ENCODE data around the gene GYPC. TPM values are rescaled to one million over a fixed set of nuclear protein-coding genes. Genes with fewer than 3 reads are reported as not detected.

The GYPC gene
- total and polyA plus RNA-seq, 2 of the 4 experiments (the other 2 are of a cell fraction): 53.4 to 96.3 TPM

DNA sequence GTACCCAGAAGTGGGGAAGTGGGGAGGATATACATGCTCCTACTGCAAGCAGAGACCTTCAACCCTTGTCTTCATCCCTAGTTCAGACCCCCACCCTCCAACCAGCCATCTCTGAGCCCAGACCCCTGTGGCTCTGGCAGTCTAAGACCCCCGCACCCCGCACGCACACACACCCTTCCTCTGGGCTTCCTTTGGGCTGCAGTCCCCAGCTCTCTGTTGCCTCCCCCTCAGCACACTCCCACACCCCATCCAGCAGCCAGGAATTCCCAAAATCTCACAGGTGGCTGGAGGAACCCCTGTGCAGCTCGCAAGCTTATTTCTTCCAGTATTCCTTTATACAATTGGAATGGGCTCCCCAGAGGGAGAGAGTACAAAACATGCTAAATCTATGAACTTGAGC, 13.9 kb upstream of the GYPC start:
- DNase-seq (no peak), ATAC-seq (ENCODE audit: low read depth) (no peak)
- intact Hi-C loops (cut with micrococcal nuclease) (no loop called here), in situ Hi-C loops (cut with MboI; ENCODE audit: low sequenced_read_pairs) (no loop called here), dilution Hi-C loops (cut with HindIII; ENCODE audit: low sequenced_read_pairs, unreplicated experiment) (no loop called here)
- Histone ChIP-seq H2BK120ac (ENCODE audit: low read depth, low read length) (no peak overlapping the region), H3K36me3 (ENCODE audit: control insufficient read depth, insufficient read depth, low read length) (no peaks in the 10 kb centered on the region), H3K18ac (ENCODE audit: low read depth, low read length) (no peak overlapping the region), H3K79me1 (ENCODE audit: low read depth in 1 of 2, low read length in 2 of 2) (no peaks in the 10 kb centered on the region), H4K91ac (ENCODE audit: insufficient read depth, low read depth, low read length) (no peak overlapping the region), H2BK5ac (ENCODE audit: low read depth, low read length, poor library complexity, severe bottlenecking) (no peak overlapping the region), H3K9me3 (ENCODE audit: control insufficient read depth, insufficient read depth, low read length) (no peaks in the 10 kb centered on the region), H2BK20ac (ENCODE audit: low read depth, low read length) (no peak overlapping the region), H4K5ac (ENCODE audit: low read depth, low read length) (no peak overlapping the region), H2AK9ac (replicated peaks; ENCODE audit: low read depth, low read length, poor library complexity) (no peak overlapping the region), H2AFZ (replicated peaks; ENCODE audit: low read length, poor library complexity) (no peak overlapping the region), H3K4ac (ENCODE audit: low read depth, low read length) (no peak overlapping the region), H3K4me1 (ENCODE audit: control insufficient read depth, insufficient read depth, low read length) (no peaks in the 10 kb centered on the region), H3K4me2 (ENCODE audit: low read depth, low read length) (no peak overlapping the region), H4K8ac (ENCODE audit: low read depth in 2 of 2, low read length in 2 of 2) (no peak overlapping the region), H3K27me3 (ENCODE audit: control insufficient read depth, insufficient read depth, low read length) (peaks cover 27% of the 10 kb centered on the region), H3K9me1 (ENCODE audit: insufficient read depth, low read length) (no peaks in the 10 kb centered on the region), H4K20me1 (ENCODE audit: insufficient read depth, low read length) (no peaks in the 10 kb centered on the region), H3K56ac (ENCODE audit: extremely low read depth, insufficient read depth, low read length) (no peak overlapping the region), H3K9ac (ENCODE audit: low read depth, low read length) (no peak overlapping the region), H2BK15ac (ENCODE audit: low read depth, low read length) (no peak overlapping the region), H3K23ac (ENCODE audit: low read depth, low read length) (no peak overlapping the region), H3K4me3 (ENCODE audit: insufficient read depth, low read depth, low read length) (no peak overlapping the region), H3K27ac (ENCODE audit: insufficient read depth, low read length) (no peak overlapping the region), H3K14ac (replicated peaks; ENCODE audit: low read depth, low read length) (no peak overlapping the region), H2AK5ac (ENCODE audit: low read depth, low read length) (no peak overlapping the region)
- ChIA-PET POLR2A (ENCODE audit: unreplicated experiment) (no interaction called here), CTCF (no interaction called here)
- no TSS peak for BruUV-seq (replicated peaks)
- TF ChIP-seq RAD21 (IDR thresholded peaks at IDR 0.05; ENCODE audit: low read length): no peak
- TF ChIP-seq SMC3 (IDR thresholded peaks at IDR 0.05; ENCODE audit: low read depth, low read length): no peak
- TF ChIP-seq CEBPB (IDR thresholded peaks at IDR 0.05; ENCODE audit: low read depth, low read length): no peak
- no peak for TF ChIP-seq RCOR1 (IDR thresholded peaks at IDR 0.05; ENCODE audit: insufficient replicate concordance, low read length)
- TF ChIP-seq USF2 (IDR thresholded peaks at IDR 0.05; ENCODE audit: low read depth, low read length): no peak
- TF ChIP-seq, protein P1, sequence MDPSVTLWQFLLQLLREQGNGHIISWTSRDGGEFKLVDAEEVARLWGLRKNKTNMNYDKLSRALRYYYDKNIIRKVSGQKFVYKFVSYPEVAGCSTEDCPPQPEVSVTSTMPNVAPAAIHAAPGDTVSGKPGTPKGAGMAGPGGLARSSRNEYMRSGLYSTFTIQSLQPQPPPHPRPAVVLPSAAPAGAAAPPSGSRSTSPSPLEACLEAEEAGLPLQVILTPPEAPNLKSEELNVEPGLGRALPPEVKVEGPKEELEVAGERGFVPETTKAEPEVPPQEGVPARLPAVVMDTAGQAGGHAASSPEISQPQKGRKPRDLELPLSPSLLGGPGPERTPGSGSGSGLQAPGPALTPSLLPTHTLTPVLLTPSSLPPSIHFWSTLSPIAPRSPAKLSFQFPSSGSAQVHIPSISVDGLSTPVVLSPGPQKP (IDR thresholded peaks at IDR 0.05; ENCODE audit: borderline replicate concordance, low read depth, low read length): no peak
- TF ChIP-seq NFE2L2 (IDR thresholded peaks at IDR 0.05; ENCODE audit: low read depth, low read length): no peak
- TF ChIP-seq MAFK (IDR thresholded peaks at IDR 0.05; ENCODE audit: low read depth, low read length): no peak
- TF ChIP-seq MXI1 (IDR thresholded peaks at IDR 0.05; ENCODE audit: borderline replicate concordance, low read depth, low read length): no peak
- TF ChIP-seq CHD1 (IDR thresholded peaks at IDR 0.05; ENCODE audit: low read depth, low read length): no peak
- WGBS, 2 experiments (ENCODE audit: extremely low coverage in 2 of 2, insufficient read length in 1 of 2): no CpG with 5 or more reads among the region's 4 CpGs
